Hepatocyte (in vitro differentiated cells): ENCODE results near the gene RAB5IF.

ENCODE experiments used
- EZH2phosphoT487 ChIP-seq: fragments of 200-600 bp; sonication (generic); IDR thresholded peaks from one replicate; pipeline ENCODE4 v1.6.1; 2018; ENCODE audit warnings: antibody characterized with exemption, mild to moderate bottlenecking, low read depth, moderate library complexity; ENCODE audit not compliant: unreplicated experiment, severe bottlenecking
- TF ChIP-seq, protein P1 (sequence below): fragments of 200-600 bp; sonication (generic); IDR thresholded peaks from 2 replicates; pipeline ENCODE4 v1.5.1; 2016; ENCODE audit warnings: antibody characterized with exemption, mild to moderate bottlenecking; ENCODE audit not compliant: poor library complexity

DNA sequence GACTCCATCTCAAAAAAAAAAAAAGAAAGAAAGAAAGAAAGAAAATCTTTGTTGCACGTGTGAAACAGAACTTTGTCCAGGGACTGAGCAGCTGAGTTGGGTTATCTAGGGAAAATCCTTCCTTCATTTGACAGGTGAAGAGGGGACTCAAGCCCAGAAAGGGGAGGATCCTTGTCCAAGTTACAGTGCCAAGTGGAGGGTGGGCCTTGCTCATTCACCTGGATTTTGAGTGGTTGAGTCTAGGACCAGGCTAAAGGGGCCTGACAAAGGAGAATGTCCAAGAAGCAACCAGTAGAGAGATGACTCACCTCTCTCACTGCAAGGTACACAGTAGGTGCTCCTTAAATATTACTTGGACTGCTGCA is 29.5 kb upstream of the RAB5IF start:
- TF ChIP-seq, protein P1, sequence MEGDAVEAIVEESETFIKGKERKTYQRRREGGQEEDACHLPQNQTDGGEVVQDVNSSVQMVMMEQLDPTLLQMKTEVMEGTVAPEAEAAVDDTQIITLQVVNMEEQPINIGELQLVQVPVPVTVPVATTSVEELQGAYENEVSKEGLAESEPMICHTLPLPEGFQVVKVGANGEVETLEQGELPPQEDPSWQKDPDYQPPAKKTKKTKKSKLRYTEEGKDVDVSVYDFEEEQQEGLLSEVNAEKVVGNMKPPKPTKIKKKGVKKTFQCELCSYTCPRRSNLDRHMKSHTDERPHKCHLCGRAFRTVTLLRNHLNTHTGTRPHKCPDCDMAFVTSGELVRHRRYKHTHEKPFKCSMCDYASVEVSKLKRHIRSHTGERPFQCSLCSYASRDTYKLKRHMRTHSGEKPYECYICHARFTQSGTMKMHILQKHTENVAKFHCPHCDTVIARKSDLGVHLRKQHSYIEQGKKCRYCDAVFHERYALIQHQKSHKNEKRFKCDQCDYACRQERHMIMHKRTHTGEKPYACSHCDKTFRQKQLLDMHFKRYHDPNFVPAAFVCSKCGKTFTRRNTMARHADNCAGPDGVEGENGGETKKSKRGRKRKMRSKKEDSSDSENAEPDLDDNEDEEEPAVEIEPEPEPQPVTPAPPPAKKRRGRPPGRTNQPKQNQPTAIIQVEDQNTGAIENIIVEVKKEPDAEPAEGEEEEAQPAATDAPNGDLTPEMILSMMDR: no peak
- no peak for TF ChIP-seq EZH2phosphoT487
